MM.1S (cell line): ENCODE data around the gene PDZD8.

Source experiments
- DNase-seq: peaks from one replicate; pipeline ENCODE4 v3.0.0-alpha.2; 2015
- H2AFZ ChIP-seq: fragments of 300-600 bp; sonication (generic); 2 replicates; pipeline ENCODE4 v1.6.0; 2016; ENCODE audit warnings: antibody characterized with exemption, low read length
- H3F3A ChIP-seq: fragments of 300-600 bp; sonication (generic); 2 replicates; pipeline ENCODE4 v1.6.1; 2016; ENCODE audit warnings: mild to moderate bottlenecking, antibody characterized with exemption, low read length, moderate library complexity, mixed read lengths; ENCODE audit not compliant: insufficient read depth
- H3K27ac ChIP-seq: fragments of 300-600 bp; sonication (generic); 2 replicates; pipeline ENCODE4 v1.5.1; 2016; ENCODE audit warnings: mild to moderate bottlenecking, low read length
- H3K27me3 ChIP-seq: fragments of 300-600 bp; sonication (generic); replicated peaks from 2 replicates; pipeline ENCODE4 v1.6.0; 2016; ENCODE audit warnings: low read length; ENCODE audit not compliant: insufficient read depth
- H3K36me3 ChIP-seq: fragments of 300-600 bp; sonication (generic); replicated peaks from 2 replicates; pipeline ENCODE4 v1.6.1; 2016; ENCODE audit warnings: mild to moderate bottlenecking, low read length, mixed read lengths; ENCODE audit not compliant: insufficient read depth
- H3K4me1 ChIP-seq: fragments of 300-600 bp; sonication (generic); 2 replicates; pipeline ENCODE4 v1.6.1; 2016; ENCODE audit warnings: low read length, mixed read lengths
- H3K4me2 ChIP-seq: fragments of 300-600 bp; sonication (generic); 2 replicates; pipeline ENCODE4 v1.6.0; 2016; ENCODE audit warnings: low read depth, low read length
- H3K4me3 ChIP-seq: fragments of 300-600 bp; sonication (generic); 2 replicates; pipeline ENCODE4 v1.5.1; 2016; ENCODE audit warnings: low read length, mixed read lengths
- H3K79me2 ChIP-seq: fragments of 300-600 bp; sonication (generic); 2 replicates; pipeline ENCODE4 v1.6.1; 2016; ENCODE audit warnings: mixed run types, low read length, mixed read lengths
- H3K9ac ChIP-seq: fragments of 300-600 bp; sonication (generic); 2 replicates; pipeline ENCODE4 v1.6.1; 2016; ENCODE audit warnings: low read length, mixed read lengths
- H3K9me2 ChIP-seq: fragments of 300-600 bp; sonication (generic); replicated peaks from 2 replicates; pipeline ENCODE4 v1.6.1; 2016; ENCODE audit warnings: mild to moderate bottlenecking, low read length, mixed read lengths; ENCODE audit not compliant: insufficient read depth
- H3K9me3 ChIP-seq: fragments of 300-600 bp; sonication (generic); replicated peaks from 2 replicates; pipeline ENCODE4 v1.6.1; 2016; ENCODE audit warnings: mild to moderate bottlenecking, low read length, mixed read lengths; ENCODE audit not compliant: insufficient read depth
- H4K20me1 ChIP-seq: fragments of 300-600 bp; sonication (generic); 2 replicates; pipeline ENCODE4 v1.6.1; 2016; ENCODE audit warnings: mild to moderate bottlenecking, low read length, moderate library complexity, mixed read lengths; ENCODE audit not compliant: insufficient read depth
- EZH2 ChIP-seq: fragments of 300-600 bp; sonication (generic); optimal IDR thresholded peaks from 2 replicates; pipeline ENCODE3; 2017; ENCODE audit warnings: low read depth, mild to moderate bottlenecking, antibody characterized with exemption, low read length, mixed read lengths
- EZH2phosphoT487 ChIP-seq: fragments of 300-600 bp; sonication (generic); IDR thresholded peaks from 2 replicates; pipeline ENCODE4 v1.6.1; 2018; ENCODE audit warnings: antibody characterized with exemption, low read length
- TF ChIP-seq, protein P1 (sequence below): fragments of 300-600 bp; sonication (generic); IDR thresholded peaks from 2 replicates; pipeline ENCODE4 v1.5.1; 2016; ENCODE audit warnings: antibody characterized with exemption, low read length, mixed read lengths

Gene PDZD8

DNA sequence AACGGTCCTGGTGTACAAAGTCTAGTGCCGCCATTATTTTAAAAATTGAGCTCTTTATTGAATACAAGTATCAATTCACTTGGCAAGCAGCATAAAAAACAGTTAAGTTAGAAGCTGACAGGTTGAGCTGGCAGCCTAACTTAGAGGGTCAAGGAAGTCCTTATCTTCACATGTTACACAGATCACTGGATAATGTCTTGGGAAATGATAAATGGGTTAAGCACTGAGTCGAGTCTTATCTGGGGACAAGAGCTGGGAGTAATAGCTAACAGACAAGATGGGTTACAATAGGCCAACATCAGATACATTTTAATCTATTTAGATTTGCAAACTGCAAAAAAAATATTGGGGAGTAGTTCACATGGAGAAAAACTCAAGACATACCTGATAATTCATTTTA is 100.1 kb downstream of the PDZD8 start:
- no peak overlapping the region for H2AFZ ChIP-seq
- H3K36me3 ChIP-seq, result no peaks in the 10 kb centered on the region
- no peak overlapping the region for H3K9ac ChIP-seq
- no peak overlapping the region for H3K4me3 ChIP-seq
- H3K9me2 ChIP-seq, result no peaks in the 10 kb centered on the region
- no peak overlapping the region for H3K4me2 ChIP-seq
- no peaks in the 10 kb centered on the region for H3F3A ChIP-seq
- TF ChIP-seq, protein P1, sequence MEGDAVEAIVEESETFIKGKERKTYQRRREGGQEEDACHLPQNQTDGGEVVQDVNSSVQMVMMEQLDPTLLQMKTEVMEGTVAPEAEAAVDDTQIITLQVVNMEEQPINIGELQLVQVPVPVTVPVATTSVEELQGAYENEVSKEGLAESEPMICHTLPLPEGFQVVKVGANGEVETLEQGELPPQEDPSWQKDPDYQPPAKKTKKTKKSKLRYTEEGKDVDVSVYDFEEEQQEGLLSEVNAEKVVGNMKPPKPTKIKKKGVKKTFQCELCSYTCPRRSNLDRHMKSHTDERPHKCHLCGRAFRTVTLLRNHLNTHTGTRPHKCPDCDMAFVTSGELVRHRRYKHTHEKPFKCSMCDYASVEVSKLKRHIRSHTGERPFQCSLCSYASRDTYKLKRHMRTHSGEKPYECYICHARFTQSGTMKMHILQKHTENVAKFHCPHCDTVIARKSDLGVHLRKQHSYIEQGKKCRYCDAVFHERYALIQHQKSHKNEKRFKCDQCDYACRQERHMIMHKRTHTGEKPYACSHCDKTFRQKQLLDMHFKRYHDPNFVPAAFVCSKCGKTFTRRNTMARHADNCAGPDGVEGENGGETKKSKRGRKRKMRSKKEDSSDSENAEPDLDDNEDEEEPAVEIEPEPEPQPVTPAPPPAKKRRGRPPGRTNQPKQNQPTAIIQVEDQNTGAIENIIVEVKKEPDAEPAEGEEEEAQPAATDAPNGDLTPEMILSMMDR, result no peak
- TF ChIP-seq EZH2, result no peak
- no peak for TF ChIP-seq EZH2phosphoT487
- no peak for DNase-seq
- no peaks in the 10 kb centered on the region for H3K79me2 ChIP-seq
- no peaks in the 10 kb centered on the region for H3K27me3 ChIP-seq
- no peaks in the 10 kb centered on the region for H3K4me1 ChIP-seq
- H3K27ac ChIP-seq, result no peak overlapping the region
- H3K9me3 ChIP-seq, result no peaks in the 10 kb centered on the region
- H4K20me1 ChIP-seq, result no peaks in the 10 kb centered on the region

DNA sequence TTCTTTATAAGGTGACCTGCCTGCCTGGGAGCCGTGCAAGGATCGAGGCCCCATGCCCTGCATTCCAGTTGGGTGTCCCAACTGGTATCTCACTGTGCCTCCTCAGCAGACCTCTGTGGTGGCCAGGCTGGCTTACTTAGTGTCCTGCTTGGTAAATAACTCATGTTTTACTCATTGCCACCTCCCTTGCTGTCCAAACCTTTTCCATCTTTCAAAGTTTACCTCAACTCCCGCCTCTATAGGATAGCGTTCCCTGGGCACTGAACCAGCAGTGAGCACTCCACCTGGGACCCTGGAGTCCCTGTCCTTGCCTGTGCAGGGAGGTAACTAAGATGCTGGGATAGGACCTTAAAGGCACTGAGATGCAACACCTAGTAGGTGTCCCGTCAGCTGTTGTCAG is 100.7 kb downstream of the PDZD8 start:
- H3K79me2 ChIP-seq, result no peaks in the 10 kb centered on the region
- H4K20me1 ChIP-seq, result no peaks in the 10 kb centered on the region
- H2AFZ ChIP-seq, result no peak overlapping the region
- H3K9me2 ChIP-seq, result no peaks in the 10 kb centered on the region
- TF ChIP-seq EZH2, result no peak
- TF ChIP-seq, protein P1, result no peak
- TF ChIP-seq EZH2phosphoT487, result no peak
- no peaks in the 10 kb centered on the region for H3K4me1 ChIP-seq
- no peaks in the 10 kb centered on the region for H3F3A ChIP-seq
- no peak overlapping the region for H3K27ac ChIP-seq
- H3K36me3 ChIP-seq, result no peaks in the 10 kb centered on the region
- H3K4me3 ChIP-seq, result no peak overlapping the region
- H3K4me2 ChIP-seq, result no peak overlapping the region
- no peaks in the 10 kb centered on the region for H3K9me3 ChIP-seq
- no peak for DNase-seq
- H3K9ac ChIP-seq, result no peak overlapping the region
- no peaks in the 10 kb centered on the region for H3K27me3 ChIP-seq

GRCh38 chr10:117273980-117274379 is 101.3 kb downstream of the PDZD8 start:
- H4K20me1 ChIP-seq, result no peaks in the 10 kb centered on the region
- no peak overlapping the region for H2AFZ ChIP-seq
- no peaks in the 10 kb centered on the region for H3K9me3 ChIP-seq
- no peak overlapping the region for H3K27ac ChIP-seq
- H3K27me3 ChIP-seq, result no peaks in the 10 kb centered on the region
- TF ChIP-seq, protein P1, result no peak
- TF ChIP-seq EZH2phosphoT487 (no peak), EZH2 (no peak)
- no peaks in the 10 kb centered on the region for H3K4me1 ChIP-seq
- no peaks in the 10 kb centered on the region for H3K79me2 ChIP-seq
- no peak overlapping the region for H3K4me3 ChIP-seq
- no peak for DNase-seq
- no peak overlapping the region for H3K9ac ChIP-seq
- H3F3A ChIP-seq, result no peaks in the 10 kb centered on the region
- H3K36me3 ChIP-seq, result no peaks in the 10 kb centered on the region
- H3K9me2 ChIP-seq, result no peaks in the 10 kb centered on the region
- H3K4me2 ChIP-seq, result no peak overlapping the region
